Adrenal gland (tissue), 12 donors: ENCODE measurements around the gene SPATA12. TPM values are rescaled to one million over a fixed set of nuclear protein-coding genes. Genes with fewer than 3 reads are reported as not detected.
A peak's percentile ranks its signal among the peaks of the same experiment; 100 is the strongest.

Source experiments
- DNase-seq, 7 donors: peaks; one replicate each; pipeline ENCODE4 v3.0.0-alpha.2; 2019 to 2020
- H3K27ac ChIP-seq, 5 donors: fragments of 200-600 bp; sonication (generic) in 4 of 5; 1 replicate in 3 of 5; 2 replicates in 2 of 5; pipeline versions ENCODE4 v1.5.1 to v1.8.0; 2016 to 2020; ENCODE audit warnings: mild to moderate bottlenecking in 1 of 5
- H3K27me3 ChIP-seq: fragments of 200-600 bp; 2 replicates; pipeline ENCODE4 v1.8.0; 2021
- H3K36me3 ChIP-seq, 2 donors: fragments of 200-600 bp; replicated peaks in 1 of 2; 1 replicate in 1 of 2; 2 replicates in 1 of 2; pipeline versions ENCODE4 v1.5.1 to v1.8.0; 2018 to 2022
- H3K4me1 ChIP-seq, 2 donors: fragments of 200-600 bp; replicated peaks in 1 of 2; 1 replicate in 1 of 2; 2 replicates in 1 of 2; pipeline versions ENCODE4 v1.5.1 to v1.8.0; 2018 to 2021
- H3K4me3 ChIP-seq, 4 donors: fragments of 200-600 bp; sonication (generic) in 3 of 4; one replicate each; pipeline ENCODE4 v1.5.1; 2016 to 2018
- H3K9me3 ChIP-seq, 3 donors: fragments of 200-600 bp; sonication (generic) in 1 of 3; replicated peaks in 1 of 3; 1 replicate in 2 of 3; 2 replicates in 1 of 3; pipeline versions ENCODE4 v1.5.1 to v1.8.0; 2016 to 2021
- POLR2A ChIP-seq, 2 donors: fragments of 450-650 bp; IDR thresholded peaks; one replicate each; pipeline ENCODE4 v1.6.1; 2017; ENCODE audit warnings: antibody characterized with exemption in 2 of 2, mild to moderate bottlenecking in 2 of 2, moderate library complexity in 1 of 2
- WGBS, 4 donors: extraction: QIAGEN DNeasy Blood & Tissue Kit in 2 of 4; methylation state at CpG; one replicate each; pipeline versions ENCODE4 v1.1.5 to v1.1.7; 2013 to 2017; 5-methylcytosine and 5-hydroxymethylcytosine counted together
- intact Hi-C, 2 donors: fragments of 100-400 bp; cut with DNase I; formaldehyde crosslinking; loops; one replicate each; pipeline versions ENCODE4 v1.14.1 to v1.15.0; 2022 to 2023
- polyA plus RNA-seq, 3 donors: library from polyadenylated mRNA; stranded (reverse); fragments of 200-250 nt in 2 of 3; fragments of 350-450 nt in 1 of 3; fragmentation: Illumina TruSeq in 1 of 3; extraction: RNeasy Lipid Tissue Mini Kit (QIAGEN cat#74804) in 1 of 3; gene quantifications; one replicate each; pipeline ENCODE4 v1.2.3, GENCODE V29; 2013 to 2014
- total RNA-seq, 9 donors: library from RNA; depleted of rRNA in 4 of 9; stranded (reverse); fragments of >200 nt in 4 of 9; fragments of 120-200 nt in 1 of 9; fragmentation: NEBNext Ultra II Directional in 1 of 9; extraction: Animal tissue kit (Norgen Biotek cat#: 25700) in 1 of 9; gene quantifications; one replicate each; pipeline versions ENCODE4 v1.1.0 to v1.2.4, GENCODE V29; 2013 to 2023
- TF ChIP-seq, protein P1 (sequence below), 6 experiments: fragments of 450-650 bp in 4 of 6; fragments of 200-600 bp in 2 of 6; sonication (generic) in 1 of 6; IDR thresholded peaks; 1 replicate in 5 of 6; 2 replicates in 1 of 6; pipeline versions ENCODE4 v1.5.1 to v1.8.0; 2016 to 2021; ENCODE audit warnings: antibody characterized with exemption in 6 of 6, mild to moderate bottlenecking in 2 of 6, moderate library complexity in 1 of 6
- donor health status: healthy with polysubstance abuse.
- donor health status: Bipolar disorder and iron deficiency.
- donor health status: DM: yes; HTN: yes; CAD: no.
- donor health status: DM: no; HTN: no; CAD: no.
- donor health status: DM: no; HTN: no; CAD: no.
- donor health status: DM: yes; HTN: yes; CAD: no.

SPATA12 gene
- total and polyA plus RNA-seq, 12 donors = 0.07 to 0.83 (median 0.44) TPM; not detected in 4

DNA sequence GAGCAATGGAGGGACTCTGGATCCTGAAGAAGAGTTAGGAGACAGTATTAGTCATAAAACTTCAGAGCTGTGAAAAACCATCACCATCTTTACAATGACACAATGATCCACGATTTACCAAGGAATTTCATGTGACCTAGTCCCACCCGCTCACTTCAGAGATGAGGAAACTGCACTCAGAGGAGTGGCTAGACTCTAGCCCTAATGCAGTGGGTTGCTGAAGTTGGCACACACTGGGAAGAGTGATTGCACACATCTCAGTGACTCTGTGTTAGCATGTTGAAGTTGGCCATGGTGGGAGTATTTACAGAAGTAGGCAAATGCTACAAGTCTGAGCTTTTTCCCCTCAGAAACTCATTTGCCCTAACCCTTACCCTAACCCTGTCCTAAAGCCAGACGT lies 35.2 kb upstream of the SPATA12 start:
- peaks cover 15 to 17% of the 10 kb centered on the region in 2 donors for H3K4me1 ChIP-seq
- WGBS, 4 donors = 51 to 87% (median 71%) methylated on average over 3 of the region's 3 CpGs

DNA sequence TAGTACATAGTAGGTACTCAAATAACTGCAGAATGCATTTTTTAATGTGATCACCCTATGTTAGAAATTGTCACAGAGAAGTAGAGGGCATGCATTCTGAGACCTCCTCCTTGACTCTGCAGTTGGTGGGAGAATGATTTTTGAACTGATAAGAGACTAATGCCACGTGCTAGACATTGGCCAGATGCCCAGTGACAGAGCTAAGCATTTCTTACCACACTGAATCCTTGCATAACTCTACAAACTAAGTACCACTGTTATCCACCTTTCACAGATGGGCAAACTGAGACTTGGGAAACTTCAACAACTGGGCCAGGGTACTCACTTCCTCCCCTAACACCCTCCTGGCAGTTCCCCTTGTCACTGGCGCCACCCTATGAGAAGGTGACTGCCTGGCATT lies 33.5 kb upstream of the SPATA12 start:
- WGBS, 4 donors = 42 to 70% (median 48%) methylated on average over 1 to 2 of the region's 2 CpGs

More for the DNA sequence above, 35.2 kb upstream of the SPATA12 start:
- DNase-seq = no peak
- Histone ChIP-seq H3K27me3 (no peaks in the 10 kb centered on the region), H3K9me3 (no peaks in the 10 kb centered on the region), H3K36me3 (no peaks in the 10 kb centered on the region), H3K4me3 (no peak overlapping the region), H3K27ac (no peak overlapping the region)
- no peak for TF ChIP-seq POLR2A (IDR thresholded peaks at IDR 0.05)
- TF ChIP-seq, protein P1, sequence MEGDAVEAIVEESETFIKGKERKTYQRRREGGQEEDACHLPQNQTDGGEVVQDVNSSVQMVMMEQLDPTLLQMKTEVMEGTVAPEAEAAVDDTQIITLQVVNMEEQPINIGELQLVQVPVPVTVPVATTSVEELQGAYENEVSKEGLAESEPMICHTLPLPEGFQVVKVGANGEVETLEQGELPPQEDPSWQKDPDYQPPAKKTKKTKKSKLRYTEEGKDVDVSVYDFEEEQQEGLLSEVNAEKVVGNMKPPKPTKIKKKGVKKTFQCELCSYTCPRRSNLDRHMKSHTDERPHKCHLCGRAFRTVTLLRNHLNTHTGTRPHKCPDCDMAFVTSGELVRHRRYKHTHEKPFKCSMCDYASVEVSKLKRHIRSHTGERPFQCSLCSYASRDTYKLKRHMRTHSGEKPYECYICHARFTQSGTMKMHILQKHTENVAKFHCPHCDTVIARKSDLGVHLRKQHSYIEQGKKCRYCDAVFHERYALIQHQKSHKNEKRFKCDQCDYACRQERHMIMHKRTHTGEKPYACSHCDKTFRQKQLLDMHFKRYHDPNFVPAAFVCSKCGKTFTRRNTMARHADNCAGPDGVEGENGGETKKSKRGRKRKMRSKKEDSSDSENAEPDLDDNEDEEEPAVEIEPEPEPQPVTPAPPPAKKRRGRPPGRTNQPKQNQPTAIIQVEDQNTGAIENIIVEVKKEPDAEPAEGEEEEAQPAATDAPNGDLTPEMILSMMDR (IDR thresholded peaks at IDR 0.05) = no peak
- intact Hi-C loops = loop anchor here in 1 of 2 donors (10.0 kb wide), 1 partner anchor 50 kb away; no protein-coding TSS in a partner anchor

DNA sequence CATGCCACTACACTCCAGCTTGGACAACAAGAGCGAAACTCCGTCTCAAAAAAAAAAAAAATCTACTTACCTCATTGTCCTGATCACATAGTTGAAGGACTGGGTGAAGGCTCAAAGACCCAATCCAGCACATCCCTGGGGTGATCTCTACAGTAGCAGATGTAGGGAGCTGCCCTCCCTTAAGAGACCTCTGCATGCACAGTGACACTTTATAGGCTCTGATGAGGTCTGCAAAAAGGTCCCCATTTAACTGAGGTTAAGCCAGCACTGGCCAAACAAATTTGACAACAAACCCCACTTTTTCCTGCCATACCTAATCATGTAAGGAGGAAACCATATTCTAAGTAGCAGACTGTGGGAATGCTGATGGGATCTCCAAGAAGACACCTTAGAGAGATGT lies 31.1 kb upstream of the SPATA12 start:
- peak overlapping the region in 3 of 5 donors; percentile 50 to 75 (median 56) for H3K27ac ChIP-seq
- H3K36me3 ChIP-seq = no peaks in the 10 kb centered on the region
- peaks cover 24% of the 10 kb centered on the region in 2 donors for H3K4me1 ChIP-seq
- no peaks in the 10 kb centered on the region for H3K9me3 ChIP-seq
- H3K27me3 ChIP-seq = no peaks in the 10 kb centered on the region
- TF ChIP-seq POLR2A (IDR thresholded peaks at IDR 0.05) = no peak
- peak in 1 of 7 donors; percentile 10 for DNase-seq
- H3K4me3 ChIP-seq = no peak overlapping the region
- WGBS, 4 donors = 59 to 63% (median 60%) methylated on average over 2 of the region's 2 CpGs
- intact Hi-C loops = loop anchor here in 1 of 2 donors (10.0 kb wide), 1 partner anchor 45 kb away; no protein-coding TSS in a partner anchor

More for the DNA sequence above, 33.5 kb upstream of the SPATA12 start:
- Histone ChIP-seq H3K4me1 (peaks cover 24% of the 10 kb centered on the region in 2 donors), H3K36me3 (no peaks in the 10 kb centered on the region), H3K27ac (peak overlapping the region in 2 of 5 donors; percentile 19 to 63), H3K27me3 (no peaks in the 10 kb centered on the region), H3K9me3 (no peaks in the 10 kb centered on the region), H3K4me3 (no peak overlapping the region)
- peak; percentile 60 to 92 (median 89) for DNase-seq
- intact Hi-C loops = loop anchor here in 1 of 2 donors (10.0 kb wide), 1 partner anchor 48 kb away; no protein-coding TSS in a partner anchor
- no peak for TF ChIP-seq POLR2A (IDR thresholded peaks at IDR 0.05)
- TF ChIP-seq, protein P1 (IDR thresholded peaks at IDR 0.05) = no peak

DNA sequence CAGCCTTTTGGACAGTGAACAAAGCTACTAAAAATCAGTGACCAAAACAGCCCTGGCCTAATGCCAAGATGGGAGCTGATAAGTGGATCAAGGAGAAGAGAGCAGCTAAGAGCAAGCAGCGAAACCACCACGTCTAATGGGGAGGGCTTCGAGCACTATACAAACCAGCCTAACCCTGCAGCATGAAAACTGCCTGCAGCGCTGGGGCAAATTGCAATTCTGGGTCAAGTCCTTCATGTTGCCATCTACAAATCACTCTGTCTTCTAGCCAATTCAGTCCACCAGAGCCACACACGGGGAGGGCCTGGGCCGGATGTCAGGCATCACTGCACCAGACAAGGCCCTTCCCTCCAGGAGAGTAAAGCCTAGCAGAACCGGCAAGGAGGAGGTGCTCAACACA lies 30.5 kb upstream of the SPATA12 start:
- intact Hi-C loops = loop anchor here in 1 of 2 donors (10.0 kb wide), 1 partner anchor 45 kb away; no protein-coding TSS in a partner anchor
- WGBS, 4 donors = 41 to 57% (median 49%) methylated on average over 3 to 7 of the region's 7 CpGs
- Histone ChIP-seq H3K4me3 (no peak overlapping the region), H3K27me3 (no peaks in the 10 kb centered on the region), H3K4me1 (peaks cover 24% of the 10 kb centered on the region in 2 donors), H3K27ac (peak overlapping the region in 3 of 5 donors; percentile 50 to 75 (median 56)), H3K9me3 (no peaks in the 10 kb centered on the region), H3K36me3 (no peaks in the 10 kb centered on the region)
- TF ChIP-seq, protein P1 (IDR thresholded peaks at IDR 0.05) = no peak
- TF ChIP-seq POLR2A (IDR thresholded peaks at IDR 0.05) = no peak
- DNase-seq = peak; percentile 80 to 94 (median 89)

DNA sequence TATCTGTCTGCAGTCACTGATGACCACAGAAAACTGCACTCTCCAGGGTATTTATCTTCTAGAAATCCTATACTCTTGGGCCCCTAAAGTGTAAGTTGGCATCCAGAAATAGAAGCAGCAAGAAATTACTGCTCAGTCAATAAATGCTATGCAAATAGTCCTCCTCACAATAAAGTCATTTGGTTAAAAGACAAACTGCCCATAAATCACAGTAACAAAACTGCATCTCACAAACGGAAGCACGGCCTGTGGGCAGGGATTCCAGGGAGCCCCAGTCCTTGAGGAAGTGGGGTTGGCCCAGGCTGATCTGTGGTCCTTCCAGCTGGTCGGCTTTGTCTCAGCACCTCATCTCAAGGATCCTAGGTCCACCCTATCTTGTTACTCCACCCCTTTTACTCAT lies 29.7 kb upstream of the SPATA12 start:
- Histone ChIP-seq H3K27ac (peak overlapping the region in 3 of 5 donors; percentile 50 to 75 (median 56)), H3K4me1 (peaks cover 24% of the 10 kb centered on the region in 2 donors), H3K4me3 (no peak overlapping the region), H3K27me3 (no peaks in the 10 kb centered on the region), H3K36me3 (no peaks in the 10 kb centered on the region), H3K9me3 (no peaks in the 10 kb centered on the region)
- intact Hi-C loops = no loop called here
- DNase-seq = peak in 1 of 7 donors; percentile 19
- TF ChIP-seq, protein P1 (IDR thresholded peaks at IDR 0.05) = no peak
- TF ChIP-seq POLR2A (IDR thresholded peaks at IDR 0.05) = no peak
- 29 to 35% (median 32%) methylated on average over 3 of the region's 3 CpGs for WGBS, 4 donors
